GM19025 (cell line): Measurements from ENCODE around the gene KL.

Experiments used
- ATAC-seq: cut with Tn5 transposase; IDR thresholded peaks from one replicate; pipeline ENCODE4 v1.9.1; 2021; ENCODE audit warnings: mild to moderate bottlenecking, low read depth, moderate library complexity; ENCODE audit not compliant: unreplicated experiment

Gene KL

GRCh38 chr13:33003458-33004019, 12.7 kb upstream of the KL start:
- no peak for ATAC-seq

GRCh38 chr13:33004511-33004910, 11.7 kb upstream of the KL start:
- ATAC-seq: no peak

- ATAC-seq: no peak
Observed at GRCh38 chr13:33006134-33006533, 10.1 kb upstream of the KL start.

- ATAC-seq: no peak
Observed at GRCh38 chr13:33006638-33007037, 9.6 kb upstream of the KL start.

- no peak for ATAC-seq
Observed at GRCh38 chr13:33007237-33007636, 9.0 kb upstream of the KL start.

- ATAC-seq: no peak
Observed at GRCh38 chr13:33007950-33008349, 8.3 kb upstream of the KL start.

- ATAC-seq: no peak
Observed at GRCh38 chr13:33008946-33009722, 7.1 kb upstream of the KL start.

- ATAC-seq: no peak
Observed at GRCh38 chr13:33011828-33012470, 4.3 kb upstream of the KL start.

- no peak for ATAC-seq
Observed at GRCh38 chr13:33014291-33014690, 1.9 kb upstream of the KL start.

GRCh38 chr13:33015241-33015668, 968 bp upstream of the KL start:
- no peak for ATAC-seq

- peak; percentile 32 for ATAC-seq
Observed at GRCh38 chr13:33015791-33016323, 366 bp upstream of the KL start.

GRCh38 chr13:33017323-33017929, 1.2 kb downstream of the KL start:
- peak; percentile 49 for ATAC-seq

GRCh38 chr13:33018886-33019285, 2.7 kb downstream of the KL start:
- ATAC-seq: no peak

GRCh38 chr13:33022986-33023385, 6.8 kb downstream of the KL start:
- no peak for ATAC-seq

- no peak for ATAC-seq
Observed at GRCh38 chr13:33025220-33025744, 9.1 kb downstream of the KL start.

- ATAC-seq: no peak
Observed at GRCh38 chr13:33026489-33027152, 10.4 kb downstream of the KL start.

GRCh38 chr13:33028620-33029019, 12.4 kb downstream of the KL start:
- no peak for ATAC-seq

GRCh38 chr13:33031277-33031676, 15.1 kb downstream of the KL start:
- no peak for ATAC-seq

GRCh38 chr13:33032037-33032625, 15.9 kb downstream of the KL start:
- no peak for ATAC-seq
